Activated naive CD8-positive, alpha-beta T cell treated with anti-CD3 and anti-CD28 coated beads, Interleukin-2, amount 50 U/mL, for 24 hours (primary cell): Measurements from ENCODE around the gene TGM2.

Experiments used
- ATAC-seq: fragments of 150-1000 bp; cut with Tn5 transposase; one replicate; pipeline ENCODE4 v1.10.0; 2021
- DNase-seq: peaks from one replicate; pipeline ENCODE4 v3.0.0; 2021
- H3K27ac Mint-ChIP-seq: one replicate; pipeline ENCODE4 v1.8.0; 2021; ENCODE audit warnings: mild to moderate bottlenecking, mixed read lengths
- H3K27me3 Mint-ChIP-seq: one replicate; pipeline ENCODE4 v1.8.0; 2021; ENCODE audit warnings: mixed read lengths
- H3K36me3 Mint-ChIP-seq: one replicate; pipeline ENCODE4 v1.8.0; 2021; ENCODE audit warnings: low read depth, mixed read lengths
- H3K4me1 Mint-ChIP-seq: one replicate; pipeline ENCODE4 v1.8.0; 2021; ENCODE audit warnings: mixed read lengths
- H3K4me3 Mint-ChIP-seq: one replicate; pipeline ENCODE4 v1.8.0; 2021; ENCODE audit warnings: mild to moderate bottlenecking, moderate library complexity, mixed read lengths
- H3K9me3 Mint-ChIP-seq: one replicate; pipeline ENCODE4 v1.8.0; 2021; ENCODE audit warnings: mixed read lengths

Gene TGM2

GRCh38 chr20:38165089-38165965 is at the start of gene TGM2:
Gene TGM2 (minus strand): TSS chr20:38165270. CDS start chr20:38165198, 72 bp downstream.
- Mint-ChIP-seq H3K27me3 (peaks cover 24% of the 10 kb centered on the region), H3K4me3 (no peak within 1 kb of the TSS), H3K36me3 (no peaks in the 10 kb centered on the region), H3K27ac (no peak within 1 kb of the TSS), H3K4me1 (peaks cover 9% of the 10 kb centered on the region), H3K9me3 (no peaks in the 10 kb centered on the region)
- DNase-seq (peak; percentile 56), ATAC-seq (peak; percentile 49)

- Mint-ChIP-seq H3K9me3 (no peaks in the 10 kb centered on the region), H3K27me3 (no peaks in the 10 kb centered on the region), H3K4me3 (no peak overlapping the region), H3K4me1 (no peaks in the 10 kb centered on the region), H3K27ac (no peak overlapping the region), H3K36me3 (no peaks in the 10 kb centered on the region)
- ATAC-seq (no peak), DNase-seq (no peak)
Observed at GRCh38 chr20:38214256-38215193, 49.5 kb upstream of the TGM2 start.

- Mint-ChIP-seq H3K27ac (no peak overlapping the region), H3K36me3 (no peaks in the 10 kb centered on the region), H3K9me3 (no peaks in the 10 kb centered on the region), H3K4me1 (no peaks in the 10 kb centered on the region), H3K4me3 (no peak overlapping the region), H3K27me3 (peaks cover 6% of the 10 kb centered on the region)
- ATAC-seq (no peak), DNase-seq (no peak)
Observed at GRCh38 chr20:38213607-38213940, 48.5 kb upstream of the TGM2 start.

GRCh38 chr20:38212806-38213606 is 47.9 kb upstream of the TGM2 start:
- H3K36me3 Mint-ChIP-seq: no peaks in the 10 kb centered on the region
- no peaks in the 10 kb centered on the region for H3K4me1 Mint-ChIP-seq
- H3K27ac Mint-ChIP-seq: no peak overlapping the region
- peaks cover 9% of the 10 kb centered on the region for H3K27me3 Mint-ChIP-seq
- no peak overlapping the region for H3K4me3 Mint-ChIP-seq
- DNase-seq (no peak), ATAC-seq (no peak)
- no peaks in the 10 kb centered on the region for H3K9me3 Mint-ChIP-seq

- Mint-ChIP-seq H3K27me3 (peaks cover 12% of the 10 kb centered on the region), H3K36me3 (no peaks in the 10 kb centered on the region), H3K9me3 (no peaks in the 10 kb centered on the region), H3K4me3 (no peak overlapping the region), H3K27ac (no peak overlapping the region), H3K4me1 (no peaks in the 10 kb centered on the region)
- DNase-seq (no peak), ATAC-seq (no peak)
Observed at GRCh38 chr20:38211200-38212097, 46.4 kb upstream of the TGM2 start.

- ATAC-seq: no peak
- H3K27ac Mint-ChIP-seq: no peak overlapping the region
- no peaks in the 10 kb centered on the region for H3K9me3 Mint-ChIP-seq
- H3K36me3 Mint-ChIP-seq: no peaks in the 10 kb centered on the region
- peaks cover 12% of the 10 kb centered on the region for H3K27me3 Mint-ChIP-seq
- no peak for DNase-seq
- no peak overlapping the region for H3K4me3 Mint-ChIP-seq
- no peaks in the 10 kb centered on the region for H3K4me1 Mint-ChIP-seq
Observed at GRCh38 chr20:38210741-38211140, 45.7 kb upstream of the TGM2 start.

- ATAC-seq (no peak), DNase-seq (no peak)
- Mint-ChIP-seq H3K9me3 (no peaks in the 10 kb centered on the region), H3K36me3 (no peaks in the 10 kb centered on the region), H3K27ac (no peak overlapping the region), H3K27me3 (peaks cover 12% of the 10 kb centered on the region), H3K4me3 (no peak overlapping the region), H3K4me1 (no peaks in the 10 kb centered on the region)
Observed at GRCh38 chr20:38209736-38210405, 44.8 kb upstream of the TGM2 start.

- H3K27me3 Mint-ChIP-seq: peaks cover 12% of the 10 kb centered on the region
- H3K4me1 Mint-ChIP-seq: no peaks in the 10 kb centered on the region
- H3K27ac Mint-ChIP-seq: no peak overlapping the region
- H3K4me3 Mint-ChIP-seq: no peak overlapping the region
- H3K36me3 Mint-ChIP-seq: no peaks in the 10 kb centered on the region
- no peak for ATAC-seq
- H3K9me3 Mint-ChIP-seq: no peaks in the 10 kb centered on the region
- no peak for DNase-seq
Observed at GRCh38 chr20:38209054-38209675, 44.1 kb upstream of the TGM2 start.

GRCh38 chr20:38208523-38208922 is 43.5 kb upstream of the TGM2 start:
- H3K9me3 Mint-ChIP-seq: no peaks in the 10 kb centered on the region
- no peaks in the 10 kb centered on the region for H3K36me3 Mint-ChIP-seq
- DNase-seq (no peak), ATAC-seq (no peak)
- H3K27ac Mint-ChIP-seq: no peak overlapping the region
- no peak overlapping the region for H3K4me3 Mint-ChIP-seq
- H3K4me1 Mint-ChIP-seq: no peaks in the 10 kb centered on the region
- H3K27me3 Mint-ChIP-seq: peaks cover 12% of the 10 kb centered on the region

- Mint-ChIP-seq H3K4me3 (no peak overlapping the region), H3K9me3 (no peaks in the 10 kb centered on the region), H3K4me1 (no peaks in the 10 kb centered on the region), H3K36me3 (no peaks in the 10 kb centered on the region), H3K27ac (no peak overlapping the region), H3K27me3 (peaks cover 12% of the 10 kb centered on the region)
- no peak for DNase-seq
- no peak for ATAC-seq
Observed at GRCh38 chr20:38208088-38208487, 43.0 kb upstream of the TGM2 start.

- Mint-ChIP-seq H3K27me3 (peaks cover 12% of the 10 kb centered on the region), H3K4me1 (no peaks in the 10 kb centered on the region), H3K27ac (no peak overlapping the region), H3K36me3 (no peaks in the 10 kb centered on the region), H3K9me3 (no peaks in the 10 kb centered on the region), H3K4me3 (no peak overlapping the region)
- DNase-seq (no peak), ATAC-seq (no peak)
Observed at GRCh38 chr20:38207621-38208020, 42.6 kb upstream of the TGM2 start.

- ATAC-seq: no peak
- Mint-ChIP-seq H3K9me3 (no peaks in the 10 kb centered on the region), H3K36me3 (no peaks in the 10 kb centered on the region)
Observed at GRCh38 chr20:38205001-38205400, 39.9 kb upstream of the TGM2 start.

GRCh38 chr20:38203981-38204357 is 38.9 kb upstream of the TGM2 start:
- Mint-ChIP-seq H3K36me3 (no peaks in the 10 kb centered on the region), H3K4me1 (no peaks in the 10 kb centered on the region), H3K4me3 (no peak overlapping the region), H3K9me3 (no peaks in the 10 kb centered on the region), H3K27ac (no peak overlapping the region), H3K27me3 (peaks cover 11% of the 10 kb centered on the region)
- ATAC-seq (no peak), DNase-seq (no peak)

More at GRCh38 chr20:38205001-38205400, 39.9 kb upstream of the TGM2 start:
- H3K27me3 Mint-ChIP-seq: peaks cover 12% of the 10 kb centered on the region
- H3K4me3 Mint-ChIP-seq: no peak overlapping the region
- H3K27ac Mint-ChIP-seq: no peak overlapping the region
- no peaks in the 10 kb centered on the region for H3K4me1 Mint-ChIP-seq
- DNase-seq: no peak
